ENCODE measurements around the gene TCP1. TPM values are rescaled to one million over a fixed set of nuclear protein-coding genes. Genes with fewer than 3 reads are reported as not detected.

Gene TCP1
- total and polyA plus RNA-seq, 5 experiments from 2014 or later = 68.8 to 185 (median 97.6) TPM

- Mint-ChIP-seq H3K9me3 (no peaks in the 10 kb centered on the region), H3K4me3 (peak overlapping the region; percentile 97 to 100 (median 99)), H3K36me3 (peaks cover 2 to 67% (median 3%) of the 10 kb centered on the region in 3 donors), H3K4me1 (peaks cover 27 to 71% (median 63%) of the 10 kb centered on the region in 4 donors), H3K27ac (peak overlapping the region; percentile 84 to 99 (median 98)), H3K27me3 (no peaks in the 10 kb centered on the region)
- DNase-seq (peak in 5 of 10 donors; percentile 3 to 43 (median 15)), ATAC-seq (no peak)
- POLR2A ChIA-PET = interaction anchor here (1.5 to 5.9 kb wide), 10 partner anchors 7 to 177 kb away, joined by 4 to 86 read pairs (median 18); partner anchors contain the start of genes ACAT2, IGF2R, SOD2 and WTAP
Observed at GRCh38 chr6:159790956-159791598, 1.7 kb upstream of the TCP1 start.

GRCh38 chr6:159790149-159790955, 950 bp upstream of the TCP1 start, which contains the start of gene MRPL18:
Gene MRPL18 (plus strand): TSS chr6:159790467. CDS start chr6:159790588, 121 bp downstream.
- POLR2A ChIA-PET = interaction anchor here (0.6 to 5.9 kb wide), 23 partner anchors 8 to 178 kb away, joined by 3 to 86 read pairs (median 4); partner anchors contain the start of genes ACAT2, IGF2R, SOD2 and WTAP
- H3K27ac Mint-ChIP-seq = peak within 1 kb of the TSS; percentile 84 to 99 (median 98)
- H3K9me3 Mint-ChIP-seq = no peaks in the 10 kb centered on the region
- peaks cover 28 to 69% (median 65%) of the 10 kb centered on the region in 4 donors for H3K4me1 Mint-ChIP-seq
- peak; percentile 73 to 95 (median 86) for DNase-seq
- H3K36me3 Mint-ChIP-seq = peaks cover 3 to 67% (median 3%) of the 10 kb centered on the region in 3 donors
- ATAC-seq = peak; percentile 84 to 85
- H3K27me3 Mint-ChIP-seq = no peaks in the 10 kb centered on the region
- peak within 1 kb of the TSS; percentile 97 to 100 (median 99) for H3K4me3 Mint-ChIP-seq

GRCh38 chr6:159788753-159789376, 537 bp downstream of the TCP1 start:
- DNase-seq = peak in 6 of 10 donors; percentile 15 to 64 (median 26)
- Mint-ChIP-seq H3K4me1 (peaks cover 27 to 63% (median 62%) of the 10 kb centered on the region in 4 donors), H3K9me3 (no peaks in the 10 kb centered on the region), H3K36me3 (peaks cover 3 to 71% (median 8%) of the 10 kb centered on the region in 3 donors), H3K4me3 (peak overlapping the region; percentile 97 to 100 (median 99)), H3K27me3 (no peaks in the 10 kb centered on the region), H3K27ac (peak overlapping the region; percentile 74 to 99 (median 91))
- ATAC-seq = peak in 1 of 2 donors; percentile 0
- POLR2A ChIA-PET = interaction anchor here (0.8 to 5.9 kb wide), 14 partner anchors 11 to 179 kb away, joined by 3 to 86 read pairs (median 6); partner anchors contain the start of genes ACAT2, SOD2 and WTAP

- POLR2A ChIA-PET = interaction anchor here (0.6 to 5.9 kb wide), 7 partner anchors 10 to 228 kb away, joined by 3 to 86 read pairs (median 4); partner anchors contain the start of genes ACAT2, SOD2 and WTAP
Observed at GRCh38 chr6:159788276-159788675, 1.1 kb downstream of the TCP1 start.

GRCh38 chr6:159778542-159779103, 10.8 kb downstream of the TCP1 start:
- peaks cover 10 to 89% (median 14%) of the 10 kb centered on the region in 3 donors for H3K36me3 Mint-ChIP-seq
- H3K4me1 Mint-ChIP-seq = peaks cover 12 to 23% (median 18%) of the 10 kb centered on the region in 4 donors
- H3K9me3 Mint-ChIP-seq = no peaks in the 10 kb centered on the region
- ATAC-seq (no peak), DNase-seq (no peak)
- no peaks in the 10 kb centered on the region for H3K27me3 Mint-ChIP-seq
- H3K4me3 Mint-ChIP-seq = no peak overlapping the region
- peak overlapping the region in 1 of 10 donors; percentile 62 for H3K27ac Mint-ChIP-seq
- POLR2A ChIA-PET = interaction anchor here (0.6 to 1.0 kb wide), 5 partner anchors 9 to 51 kb away, joined by 3 to 5 read pairs (median 3); partner anchors contain the start of genes TCP1 and WTAP

More at GRCh38 chr6:159788276-159788675, 1.1 kb downstream of the TCP1 start:
- Mint-ChIP-seq H3K36me3 (peaks cover 3 to 71% (median 8%) of the 10 kb centered on the region in 3 donors), H3K4me1 (peaks cover 27 to 67% (median 61%) of the 10 kb centered on the region in 4 donors), H3K27me3 (no peaks in the 10 kb centered on the region), H3K4me3 (peak overlapping the region; percentile 80 to 99 (median 99)), H3K27ac (peak overlapping the region; percentile 74 to 99 (median 85)), H3K9me3 (no peaks in the 10 kb centered on the region)
- ATAC-seq = no peak
- peak in 4 of 10 donors; percentile 3 to 12 (median 6) for DNase-seq

- POLR2A ChIA-PET = interaction anchor here (0.6 to 1.0 kb wide), 6 partner anchors 10 to 57 kb away, joined by 3 to 5 read pairs (median 4); partner anchors contain the start of genes TCP1 and WTAP
- peaks cover 12 to 20% (median 15%) of the 10 kb centered on the region in 4 donors for H3K4me1 Mint-ChIP-seq
- no peak for DNase-seq
- ATAC-seq = no peak
- no peaks in the 10 kb centered on the region for H3K9me3 Mint-ChIP-seq
- H3K27ac Mint-ChIP-seq = peak overlapping the region in 1 of 10 donors; percentile 11
- H3K4me3 Mint-ChIP-seq = no peak overlapping the region
- no peaks in the 10 kb centered on the region for H3K27me3 Mint-ChIP-seq
- H3K36me3 Mint-ChIP-seq = peaks cover 10 to 85% (median 14%) of the 10 kb centered on the region in 3 donors
Observed at GRCh38 chr6:159778131-159778530, 11.3 kb downstream of the TCP1 start.

- no peaks in the 10 kb centered on the region for H3K27me3 Mint-ChIP-seq
- DNase-seq = no peak
- peaks cover 6 to 12% (median 7%) of the 10 kb centered on the region in 4 donors for H3K4me1 Mint-ChIP-seq
- POLR2A ChIA-PET = interaction anchor here (0.7 to 1.0 kb wide), 2 partner anchors 12 to 56 kb away, joined by 3 to 4 read pairs; partner anchors contain the start of gene TCP1
- peak overlapping the region in 7 of 10 donors; percentile 11 to 84 (median 41) for H3K27ac Mint-ChIP-seq
- H3K36me3 Mint-ChIP-seq = peaks cover 6 to 78% (median 7%) of the 10 kb centered on the region in 3 donors
- peak in 1 of 2 donors; percentile 24 for ATAC-seq
- no peaks in the 10 kb centered on the region for H3K9me3 Mint-ChIP-seq
- H3K4me3 Mint-ChIP-seq = no peak overlapping the region
Observed at GRCh38 chr6:159777240-159777904, 12.0 kb downstream of the TCP1 start.

- no peaks in the 10 kb centered on the region for H3K27me3 Mint-ChIP-seq
- no peak overlapping the region for H3K4me3 Mint-ChIP-seq
- ATAC-seq (no peak), DNase-seq (no peak)
- peaks cover 0 to 2% (median 0%) of the 10 kb centered on the region in 9 donors for H3K9me3 Mint-ChIP-seq
- no peaks in the 10 kb centered on the region for H3K4me1 Mint-ChIP-seq
- H3K27ac Mint-ChIP-seq = no peak overlapping the region
- POLR2A ChIA-PET = interaction anchor here (0.9 kb wide), 1 partner anchor 10 kb away, joined by 3 read pairs; the partner anchor contains the start of gene ACAT2
- peaks cover 0 to 69% (median 32%) of the 10 kb centered on the region in 3 donors for H3K36me3 Mint-ChIP-seq
Observed at GRCh38 chr6:159772196-159772595, 17.2 kb downstream of the TCP1 start.

GRCh38 chr6:159769470-159769869, 19.9 kb downstream of the TCP1 start:
- POLR2A ChIA-PET = no interaction called here
- Mint-ChIP-seq H3K4me3 (no peak overlapping the region), H3K27me3 (no peaks in the 10 kb centered on the region), H3K27ac (peak overlapping the region in 3 of 10 donors; percentile 8 to 29 (median 28)), H3K4me1 (peaks cover 0 to 6% (median 0%) of the 10 kb centered on the region in 4 donors), H3K9me3 (peaks cover 0 to 2% (median 0%) of the 10 kb centered on the region in 9 donors), H3K36me3 (peaks cover 0 to 66% (median 31%) of the 10 kb centered on the region in 3 donors)
- ATAC-seq = no peak
- no peak for DNase-seq

GRCh38 chr6:159766906-159767305, 22.5 kb downstream of the TCP1 start:
- DNase-seq (no peak), ATAC-seq (no peak)
- Mint-ChIP-seq H3K36me3 (peaks cover 0 to 67% (median 33%) of the 10 kb centered on the region in 3 donors), H3K4me3 (no peak overlapping the region), H3K9me3 (peaks cover 0 to 2% (median 0%) of the 10 kb centered on the region in 9 donors), H3K4me1 (peaks cover 3 to 17% (median 9%) of the 10 kb centered on the region in 4 donors), H3K27ac (no peak overlapping the region), H3K27me3 (no peaks in the 10 kb centered on the region)
- POLR2A ChIA-PET = interaction anchor here (0.5 to 1.2 kb wide), 2 partner anchors 11 to 22 kb away, joined by 3 to 4 read pairs; no protein-coding TSS in a partner anchor

Data from naive thymus-derived CD8-positive, alpha-beta T cell (primary cell).